NB4 (cell line): ENCODE data around the gene BCL2L1.

Experiments used
- DNase-seq: peaks from one replicate; pipeline ENCODE4 v3.0.0; 2010; ENCODE audit warnings: low read depth
- H3K4me3 ChIP-seq: one replicate; pipeline ENCODE4 v1.5.1; 2011; ENCODE audit warnings: mild to moderate bottlenecking, low read depth, low read length, moderate library complexity
- CTCF ChIP-seq: IDR thresholded peaks from one replicate; pipeline ENCODE4 v1.5.1; 2012; ENCODE audit warnings: low read depth, low read length
- MAX ChIP-seq: IDR thresholded peaks from 2 replicates; pipeline ENCODE4 v1.6.1; 2011; ENCODE audit warnings: low read depth, low read length
- MYC ChIP-seq: IDR thresholded peaks from 2 replicates; pipeline ENCODE4 v1.6.1; 2011; ENCODE audit warnings: low read depth, low read length
- POLR2A ChIP-seq: IDR thresholded peaks from 2 replicates; pipeline ENCODE4 v1.6.1; 2011; ENCODE audit warnings: mild to moderate bottlenecking; ENCODE audit not compliant: insufficient read length; ENCODE audit errors: extremely low read depth

The BCL2L1 gene

GRCh38 chr20:31675828-31676608 is 46.6 kb downstream of the BCL2L1 start:
- TF ChIP-seq CTCF = no peak
- TF ChIP-seq MAX = no peak
- TF ChIP-seq POLR2A = no peak
- TF ChIP-seq MYC = no peak
- DNase-seq = peak; percentile 83
- H3K4me3 ChIP-seq = peak overlapping the region; percentile 60

GRCh38 chr20:31674895-31675827 is 47.5 kb downstream of the BCL2L1 start:
- TF ChIP-seq POLR2A = no peak
- no peak for TF ChIP-seq CTCF
- peak; percentile 85 for TF ChIP-seq MAX
- peak; percentile 79 for TF ChIP-seq MYC
- peak; percentile 94 for DNase-seq
- peak overlapping the region; percentile 60 for H3K4me3 ChIP-seq

GRCh38 chr20:31673943-31674463 is 48.7 kb downstream of the BCL2L1 start:
- no peak for TF ChIP-seq CTCF
- no peak for TF ChIP-seq POLR2A
- no peak for TF ChIP-seq MYC
- TF ChIP-seq MAX = no peak
- DNase-seq = no peak
- peak overlapping the region; percentile 60 for H3K4me3 ChIP-seq

GRCh38 chr20:31673435-31673834 is 49.2 kb downstream of the BCL2L1 start:
- no peak for TF ChIP-seq MYC
- no peak for TF ChIP-seq CTCF
- no peak for TF ChIP-seq POLR2A
- TF ChIP-seq MAX = no peak
- no peak overlapping the region for H3K4me3 ChIP-seq
- DNase-seq = no peak

GRCh38 chr20:31671324-31671723 is 51.3 kb downstream of the BCL2L1 start:
- TF ChIP-seq POLR2A (no peak), MAX (no peak), CTCF (no peak), MYC (no peak)
- no peak for DNase-seq
- H3K4me3 ChIP-seq = no peak overlapping the region
